Gastrocnemius medialis (tissue), 4 donors: ENCODE measurements around the gene CHST11.

ENCODE experiments used
- CTCF ChIP-seq, 5 experiments: fragments of 450-650 bp in 3 of 5; fragments of 200-600 bp in 2 of 5; sonication (generic) in 2 of 5; IDR thresholded peaks in 4 of 5; conservative IDR thresholded peaks in 1 of 5; 1 replicate in 4 of 5; 2 replicates in 1 of 5; pipeline ENCODE4 v1.5.1; 2016 to 2019; ENCODE audit warnings: antibody characterized with exemption in 5 of 5, mild to moderate bottlenecking in 3 of 5, moderate library complexity in 3 of 5
- POLR2A ChIP-seq, 2 donors: fragments of 450-650 bp; IDR thresholded peaks; one replicate each; pipeline ENCODE4 v1.6.1; 2017; ENCODE audit warnings: antibody characterized with exemption in 2 of 2, mild to moderate bottlenecking in 2 of 2, moderate library complexity in 2 of 2

GRCh38 chr12:104496336-104496735, 39.6 kb downstream of the CHST11 start:
- no peak for TF ChIP-seq CTCF (IDR thresholded peaks at IDR 0.05 in 4 of 5, conservative IDR thresholded peaks at IDR 0.05 in 1 of 5)
- TF ChIP-seq POLR2A (IDR thresholded peaks at IDR 0.05), result no peak
